Smooth muscle cell (in vitro differentiated cells): Measurements from ENCODE around the gene PIGM. TPM values are rescaled to one million over a fixed set of nuclear protein-coding genes. Genes with fewer than 3 reads are reported as not detected.
A peak's percentile ranks its signal among the peaks of the same experiment; 100 is the strongest.

ENCODE experiments used
- DNase-seq: peaks from one replicate; lab custom pipeline; 2025; ENCODE audit not compliant: unreplicated experiment; lab: John Stamatoyannopoulos, UW
- H2AFZ ChIP-seq: fragments of 200-600 bp; sonication (generic); 2 replicates; pipeline ENCODE4 v1.6.0; 2016; ENCODE audit warnings: antibody characterized with exemption, low read depth, mild to moderate bottlenecking
- H3F3A ChIP-seq: fragments of 200-600 bp; sonication (generic); 2 replicates; pipeline ENCODE4 v1.6.0; 2017; ENCODE audit warnings: antibody characterized with exemption, low read depth
- H3K27ac ChIP-seq: fragments of 200-600 bp; sonication (generic); 2 replicates; pipeline ENCODE4 v1.5.1; 2016; ENCODE audit warnings: low read depth, mild to moderate bottlenecking
- H3K27me3 ChIP-seq: fragments of 200-600 bp; sonication (generic); 2 replicates; pipeline ENCODE4 v1.6.1; 2016; ENCODE audit warnings: low read depth, mild to moderate bottlenecking
- H3K36me3 ChIP-seq: fragments of 200-600 bp; sonication (generic); 2 replicates; pipeline ENCODE4 v1.5.1; 2016; ENCODE audit warnings: low read depth
- H3K4me1 ChIP-seq: fragments of 200-600 bp; sonication (generic); 2 replicates; pipeline ENCODE4 v1.5.1; 2016; ENCODE audit warnings: low read depth
- H3K4me2 ChIP-seq: fragments of 200-600 bp; sonication (generic); 2 replicates; pipeline ENCODE4 v1.6.0; 2016; ENCODE audit warnings: mild to moderate bottlenecking
- H3K4me3 ChIP-seq: fragments of 200-600 bp; sonication (generic); 2 replicates; pipeline ENCODE4 v1.5.1; 2016; ENCODE audit warnings: mild to moderate bottlenecking
- H3K79me2 ChIP-seq: fragments of 200-600 bp; sonication (generic); 2 replicates; pipeline ENCODE4 v1.6.0; 2016; ENCODE audit warnings: low read depth, mild to moderate bottlenecking
- H3K9ac ChIP-seq: fragments of 200-600 bp; sonication (generic); 2 replicates; pipeline ENCODE4 v1.6.0; 2016; ENCODE audit warnings: low read depth
- H3K9me3 ChIP-seq: fragments of 200-600 bp; sonication (generic); replicated peaks from 2 replicates; pipeline ENCODE4 v1.5.1; 2016; ENCODE audit warnings: low read depth
- H4K20me1 ChIP-seq: fragments of 200-600 bp; sonication (generic); 2 replicates; pipeline ENCODE4 v1.6.0; 2016; ENCODE audit warnings: low read depth
- WGBS: methylation state at CpG from one replicate; pipeline ENCODE4 v1.1.7; 2016; ENCODE audit warnings: low lambda C conversion rate; 5-methylcytosine and 5-hydroxymethylcytosine counted together
- polyA plus RNA-seq: library from polyadenylated mRNA; unstranded; fragments of >200 nt; fragmentation: Nextera tagmentation; extraction: Ambion mirVana; gene quantifications from 2 replicates; pipeline ENCODE4 v1.2.1, GENCODE V29; 2016
- total RNA-seq: library from RNA; depleted of rRNA; stranded (reverse); fragments of >200 nt; gene quantifications from 2 replicates; pipeline ENCODE4 v1.2.3, GENCODE V29; 2014
- TF ChIP-seq, protein P1 (sequence below): fragments of 200-600 bp; sonication (generic); IDR thresholded peaks from 2 replicates; pipeline ENCODE4 v1.5.1; 2017; ENCODE audit warnings: borderline replicate concordance, mild to moderate bottlenecking, antibody characterized with exemption; ENCODE audit not compliant: insufficient read depth, poor library complexity, severe bottlenecking

The PIGM gene
- total and polyA plus RNA-seq, 2 experiments from 2014 or later, result 3.0 to 5.2 TPM

GRCh38 chr1:160018900-160019299, 12.9 kb downstream of the PIGM start:
- no peak for DNase-seq
- 0% methylated on average over 1 of the region's 1 CpG for WGBS
- H3K27ac ChIP-seq, result peak overlapping the region; percentile 63

DNA sequence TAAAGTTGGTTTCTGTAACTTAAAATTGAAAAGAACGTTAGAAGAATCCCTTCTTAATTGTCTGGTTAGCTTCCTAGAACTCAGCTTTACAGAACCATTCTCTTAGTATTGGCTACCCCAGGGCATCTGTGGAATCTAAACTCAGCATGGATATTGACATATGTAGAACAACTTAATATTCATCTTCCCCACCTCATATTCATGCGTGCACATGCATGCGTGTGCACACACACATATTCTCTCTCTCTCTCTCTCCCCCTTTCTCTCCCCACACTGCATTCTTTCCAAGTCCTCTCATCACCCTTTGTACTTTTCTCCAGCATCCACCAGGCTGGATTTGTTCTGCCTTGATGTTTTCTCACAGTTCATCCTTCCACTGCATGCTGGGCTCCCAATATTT, 13.4 kb downstream of the PIGM start:
- no peak for DNase-seq
- H4K20me1 ChIP-seq, result no peaks in the 10 kb centered on the region
- H3K9me3 ChIP-seq, result no peaks in the 10 kb centered on the region
- WGBS, result 64% methylated on average over 3 of the region's 3 CpGs
- H3K36me3 ChIP-seq, result no peaks in the 10 kb centered on the region
- peaks cover under 1% of the 10 kb centered on the region for H3K27me3 ChIP-seq
- no peak overlapping the region for H3K4me3 ChIP-seq
- no peak overlapping the region for H2AFZ ChIP-seq
- H3F3A ChIP-seq, result peaks cover 16% of the 10 kb centered on the region
- H3K27ac ChIP-seq, result peak overlapping the region; percentile 8
- peaks cover 6% of the 10 kb centered on the region for H3K4me1 ChIP-seq
- H3K9ac ChIP-seq, result no peak overlapping the region
- H3K4me2 ChIP-seq, result peak overlapping the region; percentile 75
- TF ChIP-seq, protein P1, sequence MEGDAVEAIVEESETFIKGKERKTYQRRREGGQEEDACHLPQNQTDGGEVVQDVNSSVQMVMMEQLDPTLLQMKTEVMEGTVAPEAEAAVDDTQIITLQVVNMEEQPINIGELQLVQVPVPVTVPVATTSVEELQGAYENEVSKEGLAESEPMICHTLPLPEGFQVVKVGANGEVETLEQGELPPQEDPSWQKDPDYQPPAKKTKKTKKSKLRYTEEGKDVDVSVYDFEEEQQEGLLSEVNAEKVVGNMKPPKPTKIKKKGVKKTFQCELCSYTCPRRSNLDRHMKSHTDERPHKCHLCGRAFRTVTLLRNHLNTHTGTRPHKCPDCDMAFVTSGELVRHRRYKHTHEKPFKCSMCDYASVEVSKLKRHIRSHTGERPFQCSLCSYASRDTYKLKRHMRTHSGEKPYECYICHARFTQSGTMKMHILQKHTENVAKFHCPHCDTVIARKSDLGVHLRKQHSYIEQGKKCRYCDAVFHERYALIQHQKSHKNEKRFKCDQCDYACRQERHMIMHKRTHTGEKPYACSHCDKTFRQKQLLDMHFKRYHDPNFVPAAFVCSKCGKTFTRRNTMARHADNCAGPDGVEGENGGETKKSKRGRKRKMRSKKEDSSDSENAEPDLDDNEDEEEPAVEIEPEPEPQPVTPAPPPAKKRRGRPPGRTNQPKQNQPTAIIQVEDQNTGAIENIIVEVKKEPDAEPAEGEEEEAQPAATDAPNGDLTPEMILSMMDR, result no peak
- H3K79me2 ChIP-seq, result no peaks in the 10 kb centered on the region

More at GRCh38 chr1:160018900-160019299, 12.9 kb downstream of the PIGM start:
- Histone ChIP-seq H3K4me3 (no peak overlapping the region), H3K9ac (no peak overlapping the region), H3K36me3 (no peaks in the 10 kb centered on the region), H2AFZ (no peak overlapping the region), H3K4me1 (peaks cover 6% of the 10 kb centered on the region), H3F3A (peaks cover 16% of the 10 kb centered on the region), H3K9me3 (no peaks in the 10 kb centered on the region), H3K4me2 (peak overlapping the region; percentile 75), H3K27me3 (peaks cover 6% of the 10 kb centered on the region), H3K79me2 (no peaks in the 10 kb centered on the region), H4K20me1 (no peaks in the 10 kb centered on the region)
- TF ChIP-seq, protein P1, result no peak

- Histone ChIP-seq H3K9ac (no peak overlapping the region), H3K9me3 (no peaks in the 10 kb centered on the region), H2AFZ (no peak overlapping the region)
Measured at GRCh38 chr1:160017592-160017991, 14.2 kb downstream of the PIGM start.

DNA sequence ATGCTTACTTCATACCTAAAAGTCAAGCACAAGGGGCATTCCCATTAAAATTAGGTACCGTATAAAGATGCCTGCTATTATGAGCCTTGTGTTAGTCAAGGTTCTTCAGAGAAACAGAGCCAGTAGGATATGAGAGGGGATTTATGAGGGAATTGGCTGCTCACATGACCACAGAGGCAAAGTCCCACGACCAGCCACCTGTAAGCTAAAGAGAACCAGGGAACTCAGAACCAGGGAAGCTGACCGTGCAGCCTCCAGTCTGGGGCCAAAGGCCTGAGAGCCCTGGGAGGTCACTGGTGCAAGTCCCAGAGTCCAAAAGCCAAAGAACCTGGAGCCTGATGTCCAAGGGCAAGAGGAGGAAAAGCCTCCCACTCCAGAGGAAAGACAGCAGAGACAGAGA, 20.0 kb downstream of the PIGM start:
- no peaks in the 10 kb centered on the region for H3K36me3 ChIP-seq
- H4K20me1 ChIP-seq, result no peaks in the 10 kb centered on the region
- no peak overlapping the region for H3K27ac ChIP-seq
- H3K27me3 ChIP-seq, result peaks cover 24% of the 10 kb centered on the region
- no peak overlapping the region for H2AFZ ChIP-seq
- H3K79me2 ChIP-seq, result no peaks in the 10 kb centered on the region
- no peak overlapping the region for H3K9ac ChIP-seq
- TF ChIP-seq, protein P1, result no peak
- DNase-seq, result no peak
- 79% methylated on average over 3 of the region's 3 CpGs for whole genome bisulfite sequencing
- no peaks in the 10 kb centered on the region for H3F3A ChIP-seq
- H3K4me1 ChIP-seq, result no peaks in the 10 kb centered on the region
- no peaks in the 10 kb centered on the region for H3K9me3 ChIP-seq
- H3K4me3 ChIP-seq, result no peak overlapping the region
- H3K4me2 ChIP-seq, result no peak overlapping the region

More at GRCh38 chr1:160017592-160017991, 14.2 kb downstream of the PIGM start:
- no peak overlapping the region for H3K27ac ChIP-seq
- H3F3A ChIP-seq, result peaks cover 16% of the 10 kb centered on the region
- DNase-seq, result no peak
- 85% methylated on average over 1 of the region's 1 CpG for WGBS
- TF ChIP-seq, protein P1, result no peak
- H3K4me1 ChIP-seq, result peaks cover 6% of the 10 kb centered on the region
- H3K79me2 ChIP-seq, result no peaks in the 10 kb centered on the region
- no peak overlapping the region for H3K4me3 ChIP-seq
- H3K27me3 ChIP-seq, result no peaks in the 10 kb centered on the region
- H3K4me2 ChIP-seq, result no peak overlapping the region
- H4K20me1 ChIP-seq, result no peaks in the 10 kb centered on the region
- H3K36me3 ChIP-seq, result no peaks in the 10 kb centered on the region
